Sigmoid colon (tissue), 7 donors: ENCODE data around the gene SBK3. TPM values are rescaled to one million over a fixed set of nuclear protein-coding genes. Genes with fewer than 3 reads are reported as not detected.

Experiments
- DNase-seq: peaks from one replicate; pipeline ENCODE4 v3.0.0-alpha.2; 2019
- H3K27ac ChIP-seq, 4 donors: fragments of 200-600 bp; sonication (generic); one replicate each; pipeline ENCODE4 v1.5.1; 2016 to 2019; ENCODE audit warnings: mild to moderate bottlenecking in 1 of 4
- H3K27me3 ChIP-seq, 3 donors: fragments of 200-600 bp; sonication (generic); one replicate each; pipeline ENCODE4 v1.5.1; 2019; ENCODE audit warnings: mild to moderate bottlenecking in 1 of 3
- H3K36me3 ChIP-seq, 4 donors: fragments of 200-600 bp; sonication (generic); one replicate each; pipeline ENCODE4 v1.5.1; 2016 to 2019
- H3K4me1 ChIP-seq, 4 donors: fragments of 200-600 bp; sonication (generic); one replicate each; pipeline ENCODE4 v1.5.1; 2017 to 2019
- H3K4me3 ChIP-seq, 4 donors: fragments of 200-600 bp; sonication (generic); one replicate each; pipeline ENCODE4 v1.5.1; 2017 to 2019; ENCODE audit warnings: mild to moderate bottlenecking in 2 of 4, moderate library complexity in 1 of 4
- H3K9me3 ChIP-seq, 4 donors: fragments of 200-600 bp in 3 of 4; sonication (generic) in 3 of 4; one replicate each; pipeline versions ENCODE4 v1.5.1 to v1.6.1; 2013 to 2019
- CTCF ChIP-seq, 4 experiments: fragments of 450-650 bp in 3 of 4; fragments of 200-600 bp in 1 of 4; IDR thresholded peaks; one replicate each; pipeline ENCODE4 v1.5.1; 2016 to 2019; ENCODE audit warnings: antibody characterized with exemption in 4 of 4, mild to moderate bottlenecking in 3 of 4, moderate library complexity in 2 of 4
- EP300 ChIP-seq, 4 donors: sonication (generic); formaldehyde crosslinking; IDR thresholded peaks; one replicate each; pipeline ENCODE4 v1.6.1; 2017; ENCODE audit warnings: antibody characterized with exemption in 4 of 4
- POLR2A ChIP-seq, 2 donors: fragments of 450-650 bp; IDR thresholded peaks; one replicate each; pipeline ENCODE4 v1.6.1; 2016; ENCODE audit warnings: antibody characterized with exemption in 2 of 2, mild to moderate bottlenecking in 2 of 2, moderate library complexity in 2 of 2
- POLR2AphosphoS5 ChIP-seq, 4 donors: sonication (generic); formaldehyde crosslinking; IDR thresholded peaks; one replicate each; pipeline ENCODE4 v1.6.1; 2017; ENCODE audit warnings: antibody characterized with exemption in 4 of 4
- WGBS, 2 donors: extraction: QIAGEN DNeasy Blood & Tissue Kit; methylation state at CpG; one replicate each; pipeline ENCODE4 v1.1.7; 2013; 5-methylcytosine and 5-hydroxymethylcytosine counted together
- intact Hi-C: fragments of 100-400 bp; cut with DNase I; formaldehyde crosslinking; loops from one replicate; pipeline ENCODE4 v1.15.1; 2023
- polyA plus RNA-seq, 3 donors: library from polyadenylated mRNA; stranded (reverse); fragments of 200-250 nt; gene quantifications; one replicate each; pipeline ENCODE4 v1.2.3, GENCODE V29; 2013
- total RNA-seq, 4 donors: library from RNA; depleted of rRNA; stranded (reverse); fragments of >200 nt; gene quantifications; one replicate each; pipeline ENCODE4 v1.1.0, GENCODE V29; 2016
- donor health status: healthy with polysubstance abuse.
- donor health status: Bipolar disorder and iron deficiency.
- donor health status: healthy.

The SBK3 gene
- total and polyA plus RNA-seq, 7 donors = 0.23 to 0.36 TPM; not detected in 5

DNA sequence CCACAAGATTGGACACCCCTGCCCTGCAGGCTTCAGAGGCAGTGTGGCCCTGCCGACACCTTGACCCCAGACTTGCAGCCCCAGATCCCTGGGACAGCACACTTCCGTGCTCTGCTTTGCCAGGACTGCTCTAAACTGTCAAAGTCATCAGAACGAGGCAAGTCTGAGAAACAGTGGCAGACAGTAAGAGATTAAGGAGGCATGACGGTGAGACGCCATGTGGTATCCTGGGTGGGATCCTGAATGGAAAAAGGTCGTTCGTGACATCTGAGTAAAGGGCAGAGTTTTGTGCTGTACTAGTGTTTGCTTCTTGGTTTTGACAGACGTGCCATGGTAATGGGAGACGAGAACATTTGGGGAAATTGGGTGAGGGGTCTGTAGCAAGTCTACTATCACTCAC, 21.5 kb upstream of the SBK3 start:
- DNase-seq = no peak
- intact Hi-C loops = no loop called here
- 48 to 51% methylated on average over 9 of the region's 9 CpGs for WGBS, 2 donors

DNA sequence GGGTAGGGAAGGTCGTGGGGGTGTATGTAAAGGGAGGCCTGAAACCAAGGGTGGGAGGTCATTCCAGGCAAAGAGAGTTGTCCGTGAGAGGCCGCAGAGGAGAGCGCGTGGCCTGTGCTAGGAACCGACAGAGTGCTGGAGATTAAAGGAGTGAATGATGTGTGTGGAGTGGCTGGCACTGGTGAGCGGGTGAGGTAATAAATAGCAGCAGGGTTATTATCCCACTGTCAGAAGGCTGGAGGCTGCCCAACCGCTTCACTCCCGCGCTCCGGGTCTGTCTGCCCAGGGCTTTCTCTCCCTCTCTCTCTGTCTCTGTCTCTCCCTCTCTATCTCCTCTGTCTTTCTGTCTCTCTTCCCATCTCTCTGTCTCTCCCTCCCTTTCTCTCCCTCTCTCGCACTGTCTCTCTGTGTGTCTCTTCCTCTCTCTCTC, 17.9 kb upstream of the SBK3 start:
- Histone ChIP-seq H3K27me3 (peaks cover 0 to 38% (median 11%) of the 10 kb centered on the region in 3 donors), H3K4me3 (no peak overlapping the region), H3K36me3 (no peaks in the 10 kb centered on the region), H3K27ac (no peak overlapping the region), H3K4me1 (no peaks in the 10 kb centered on the region), H3K9me3 (peaks cover 0 to 4% (median 0%) of the 10 kb centered on the region in 4 donors)
- TF ChIP-seq POLR2AphosphoS5 (IDR thresholded peaks at IDR 0.05) = no peak
- no peak for TF ChIP-seq CTCF (IDR thresholded peaks at IDR 0.05)
- TF ChIP-seq EP300 (IDR thresholded peaks at IDR 0.05) = no peak
- TF ChIP-seq POLR2A (IDR thresholded peaks at IDR 0.05) = no peak
- intact Hi-C loops = no loop called here
- WGBS, 2 donors = 15 to 47% methylated on average over 12 of the region's 12 CpGs
- no peak for DNase-seq

More for the DNA sequence above, 21.5 kb upstream of the SBK3 start:
- H3K27me3 ChIP-seq = peaks cover 0 to 30% (median 11%) of the 10 kb centered on the region in 3 donors
- H3K9me3 ChIP-seq = peaks cover 0 to 4% (median 0%) of the 10 kb centered on the region in 4 donors
- H3K27ac ChIP-seq = no peak overlapping the region
- H3K4me3 ChIP-seq = no peak overlapping the region
- TF ChIP-seq POLR2A (IDR thresholded peaks at IDR 0.05) = no peak
- TF ChIP-seq CTCF (IDR thresholded peaks at IDR 0.05) = no peak
- TF ChIP-seq POLR2AphosphoS5 (IDR thresholded peaks at IDR 0.05) = no peak
- no peak for TF ChIP-seq EP300 (IDR thresholded peaks at IDR 0.05)
- H3K36me3 ChIP-seq = no peaks in the 10 kb centered on the region
- H3K4me1 ChIP-seq = no peaks in the 10 kb centered on the region

GRCh38 chr19:55559684-55560083, 14.3 kb upstream of the SBK3 start:
- H3K4me3 ChIP-seq = no peak overlapping the region
- no peaks in the 10 kb centered on the region for H3K4me1 ChIP-seq
- TF ChIP-seq EP300 (IDR thresholded peaks at IDR 0.05) = no peak
- no peak for TF ChIP-seq CTCF (IDR thresholded peaks at IDR 0.05)
- TF ChIP-seq POLR2A (IDR thresholded peaks at IDR 0.05) = no peak
- TF ChIP-seq POLR2AphosphoS5 (IDR thresholded peaks at IDR 0.05) = no peak
- no peak for DNase-seq
- H3K27ac ChIP-seq = no peak overlapping the region
- peaks cover 0 to 4% (median 0%) of the 10 kb centered on the region in 4 donors for H3K9me3 ChIP-seq
- intact Hi-C loops = no loop called here
- 66 to 87% methylated on average over 9 of the region's 9 CpGs for WGBS, 2 donors
- peaks cover 0 to 21% (median 8%) of the 10 kb centered on the region in 3 donors for H3K27me3 ChIP-seq
- H3K36me3 ChIP-seq = no peaks in the 10 kb centered on the region

DNA sequence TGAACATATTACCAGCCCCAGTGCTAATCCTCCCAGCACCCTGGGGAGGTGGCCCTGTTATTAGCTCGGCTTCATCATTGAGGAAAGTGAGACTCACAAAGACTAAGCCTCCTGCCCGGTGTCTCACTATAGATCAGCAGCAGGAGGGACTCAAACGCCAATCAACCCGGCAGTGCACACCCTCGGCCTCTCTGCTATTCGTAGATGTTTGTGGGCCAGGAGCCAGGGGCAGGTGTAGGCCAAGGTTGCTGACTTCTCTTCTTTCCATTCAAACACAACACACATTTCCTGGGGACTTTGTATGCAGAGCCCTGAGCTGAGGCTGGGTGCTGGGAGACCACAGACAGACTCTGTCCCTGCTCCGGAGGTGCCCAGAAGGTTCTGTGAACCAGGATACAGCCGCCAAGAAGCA, 9.4 kb upstream of the SBK3 start:
- no peak overlapping the region for H3K4me3 ChIP-seq
- peaks cover 5 to 29% (median 20%) of the 10 kb centered on the region in 3 donors for H3K27me3 ChIP-seq
- no peak overlapping the region for H3K27ac ChIP-seq
- H3K4me1 ChIP-seq = no peaks in the 10 kb centered on the region
- no peaks in the 10 kb centered on the region for H3K9me3 ChIP-seq
- DNase-seq = no peak
- intact Hi-C loops = no loop called here
- TF ChIP-seq EP300 (IDR thresholded peaks at IDR 0.05) = no peak
- TF ChIP-seq CTCF (IDR thresholded peaks at IDR 0.05) = no peak
- TF ChIP-seq POLR2AphosphoS5 (IDR thresholded peaks at IDR 0.05) = no peak
- TF ChIP-seq POLR2A (IDR thresholded peaks at IDR 0.05) = no peak
- no peaks in the 10 kb centered on the region for H3K36me3 ChIP-seq
- 33 to 74% methylated on average over 8 of the region's 8 CpGs for WGBS, 2 donors

- Histone ChIP-seq H3K36me3 (no peaks in the 10 kb centered on the region), H3K4me1 (no peaks in the 10 kb centered on the region), H3K27me3 (peaks cover 5 to 33% (median 22%) of the 10 kb centered on the region in 3 donors), H3K9me3 (no peaks in the 10 kb centered on the region), H3K4me3 (no peak overlapping the region), H3K27ac (no peak overlapping the region)
- 89 to 91% methylated on average over 9 of the region's 9 CpGs for WGBS, 2 donors
- intact Hi-C loops = no loop called here
- TF ChIP-seq POLR2AphosphoS5 (IDR thresholded peaks at IDR 0.05) (no peak), CTCF (IDR thresholded peaks at IDR 0.05) (no peak), POLR2A (IDR thresholded peaks at IDR 0.05) (no peak), EP300 (IDR thresholded peaks at IDR 0.05) (no peak)
- DNase-seq = no peak
Observed at GRCh38 chr19:55554302-55554701, 9.0 kb upstream of the SBK3 start.
